Right atrium auricular region (tissue), 2 donors: Measurements from ENCODE around the gene SMYD1. TPM values are rescaled to one million over a fixed set of nuclear protein-coding genes. Genes with fewer than 3 reads are reported as not detected.
A peak's percentile ranks its signal among the peaks of the same experiment; 100 is the strongest.

Source experiments
- DNase-seq: peaks from one replicate; pipeline ENCODE4 v3.0.0-alpha.2; 2019; ENCODE audit warnings: low spot score
- H3K27ac ChIP-seq, 2 donors: fragments of 200-600 bp; sonication (generic); 1 replicate in 1 of 2; 2 replicates in 1 of 2; pipeline ENCODE4 v1.5.1; 2016 to 2019
- H3K27me3 ChIP-seq, 2 donors: fragments of 200-600 bp; sonication (generic); one replicate each; pipeline versions ENCODE4 v1.5.1 to v1.6.0; 2017 to 2019
- H3K36me3 ChIP-seq: fragments of 200-600 bp; sonication (generic); one replicate; pipeline ENCODE4 v1.5.1; 2016
- H3K4me1 ChIP-seq, 2 donors: fragments of 200-600 bp; sonication (generic); one replicate each; pipeline versions ENCODE4 v1.5.1 to v1.6.0; 2017 to 2019
- H3K4me3 ChIP-seq, 2 donors: fragments of 200-600 bp; sonication (generic); 1 replicate in 1 of 2; 2 replicates in 1 of 2; pipeline ENCODE4 v1.5.1; 2017 to 2019; ENCODE audit warnings: mild to moderate bottlenecking in 1 of 2, moderate library complexity in 1 of 2
- H3K9me3 ChIP-seq, 2 donors: fragments of 200-600 bp; sonication (generic); one replicate each; pipeline ENCODE4 v1.5.1; 2019
- total RNA-seq, 2 donors: library from RNA; depleted of rRNA; stranded (reverse); fragments of >200 nt; gene quantifications; one replicate each; pipeline ENCODE4 v1.1.0, GENCODE V29; 2016
- TF ChIP-seq, protein P1 (sequence below), 2 donors: fragments of 200-600 bp; sonication (generic); IDR thresholded peaks; one replicate each; pipeline ENCODE4 v1.5.1; 2019; ENCODE audit warnings: antibody characterized with exemption in 2 of 2

Gene SMYD1
- total RNA-seq, 2 donors from 2014 or later = 74.8 to 179 TPM

DNA sequence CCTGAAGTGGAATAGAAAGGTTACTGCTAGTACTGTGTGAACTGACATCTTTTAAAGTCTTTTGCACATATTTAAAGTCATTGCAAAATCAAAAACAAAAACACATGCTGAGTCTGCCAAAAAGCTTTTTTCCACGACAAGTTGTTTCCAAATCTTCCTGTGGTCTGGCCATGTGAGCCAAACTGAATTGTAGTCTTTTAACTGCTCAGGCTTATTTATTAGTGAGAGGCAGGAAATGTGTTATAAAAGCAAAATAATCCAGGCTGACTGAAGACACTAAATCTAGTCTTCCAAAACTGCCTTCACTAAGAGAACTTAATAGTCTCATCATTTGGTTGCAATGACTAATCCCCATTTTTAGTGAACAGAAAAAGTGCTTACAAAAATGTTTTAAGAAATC, 14.3 kb upstream of the SMYD1 start:
- Histone ChIP-seq H3K27ac (peak overlapping the region; percentile 96 to 97), H3K27me3 (no peaks in the 10 kb centered on the region), H3K9me3 (no peaks in the 10 kb centered on the region), H3K4me1 (peaks cover 0 to 34% of the 10 kb centered on the region in 2 donors), H3K4me3 (no peak overlapping the region), H3K36me3 (no peaks in the 10 kb centered on the region)
- TF ChIP-seq, protein P1, sequence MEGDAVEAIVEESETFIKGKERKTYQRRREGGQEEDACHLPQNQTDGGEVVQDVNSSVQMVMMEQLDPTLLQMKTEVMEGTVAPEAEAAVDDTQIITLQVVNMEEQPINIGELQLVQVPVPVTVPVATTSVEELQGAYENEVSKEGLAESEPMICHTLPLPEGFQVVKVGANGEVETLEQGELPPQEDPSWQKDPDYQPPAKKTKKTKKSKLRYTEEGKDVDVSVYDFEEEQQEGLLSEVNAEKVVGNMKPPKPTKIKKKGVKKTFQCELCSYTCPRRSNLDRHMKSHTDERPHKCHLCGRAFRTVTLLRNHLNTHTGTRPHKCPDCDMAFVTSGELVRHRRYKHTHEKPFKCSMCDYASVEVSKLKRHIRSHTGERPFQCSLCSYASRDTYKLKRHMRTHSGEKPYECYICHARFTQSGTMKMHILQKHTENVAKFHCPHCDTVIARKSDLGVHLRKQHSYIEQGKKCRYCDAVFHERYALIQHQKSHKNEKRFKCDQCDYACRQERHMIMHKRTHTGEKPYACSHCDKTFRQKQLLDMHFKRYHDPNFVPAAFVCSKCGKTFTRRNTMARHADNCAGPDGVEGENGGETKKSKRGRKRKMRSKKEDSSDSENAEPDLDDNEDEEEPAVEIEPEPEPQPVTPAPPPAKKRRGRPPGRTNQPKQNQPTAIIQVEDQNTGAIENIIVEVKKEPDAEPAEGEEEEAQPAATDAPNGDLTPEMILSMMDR (IDR thresholded peaks at IDR 0.05) = no peak
- DNase-seq = no peak

DNA sequence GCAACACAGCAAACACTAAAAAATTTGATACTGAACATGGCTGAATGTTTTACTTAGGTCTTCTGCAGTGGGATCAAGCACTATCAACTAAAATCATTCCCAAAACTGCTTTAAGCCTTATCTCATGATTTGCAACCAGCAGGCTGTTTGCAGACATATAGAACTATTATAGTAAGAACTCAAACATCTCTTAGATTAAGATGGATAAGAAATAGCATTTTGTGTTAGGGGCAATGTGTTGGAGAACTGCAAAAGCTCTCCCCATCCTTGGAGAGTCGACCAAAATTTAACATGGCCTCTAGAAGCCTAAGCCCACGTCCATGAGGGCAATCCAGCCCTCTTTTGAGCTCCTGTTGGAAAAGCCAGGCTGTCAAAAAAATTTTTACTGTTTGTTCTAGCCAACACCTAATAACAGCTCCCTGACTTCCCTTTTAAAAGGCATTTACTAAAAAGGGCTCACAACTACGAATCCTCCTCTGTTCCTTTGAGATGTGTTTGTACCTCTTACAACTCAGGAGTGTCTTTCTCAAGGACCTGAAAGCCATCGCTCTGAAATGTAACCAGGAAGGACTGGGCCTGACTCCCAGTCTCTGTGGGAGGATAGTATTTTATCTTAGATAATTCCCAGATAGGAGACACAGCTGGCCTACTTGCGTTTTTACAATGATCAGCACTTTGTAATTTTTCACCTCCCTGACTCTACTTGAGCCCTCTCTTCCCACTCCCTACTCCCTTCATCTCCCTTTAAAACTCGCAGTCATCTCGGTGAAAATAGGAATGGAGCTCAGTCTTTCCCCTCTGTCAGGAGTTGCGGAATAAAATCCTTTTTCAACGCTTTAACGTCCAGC, 13.5 kb upstream of the SMYD1 start:
- DNase-seq = no peak
- H3K9me3 ChIP-seq = no peaks in the 10 kb centered on the region
- peaks cover 0 to 29% of the 10 kb centered on the region in 2 donors for H3K4me1 ChIP-seq
- no peaks in the 10 kb centered on the region for H3K36me3 ChIP-seq
- H3K27me3 ChIP-seq = no peaks in the 10 kb centered on the region
- peak overlapping the region; percentile 96 to 97 for H3K27ac ChIP-seq
- peak overlapping the region; percentile 73 to 88 for H3K4me3 ChIP-seq
- TF ChIP-seq, protein P1 (IDR thresholded peaks at IDR 0.05) = no peak

DNA sequence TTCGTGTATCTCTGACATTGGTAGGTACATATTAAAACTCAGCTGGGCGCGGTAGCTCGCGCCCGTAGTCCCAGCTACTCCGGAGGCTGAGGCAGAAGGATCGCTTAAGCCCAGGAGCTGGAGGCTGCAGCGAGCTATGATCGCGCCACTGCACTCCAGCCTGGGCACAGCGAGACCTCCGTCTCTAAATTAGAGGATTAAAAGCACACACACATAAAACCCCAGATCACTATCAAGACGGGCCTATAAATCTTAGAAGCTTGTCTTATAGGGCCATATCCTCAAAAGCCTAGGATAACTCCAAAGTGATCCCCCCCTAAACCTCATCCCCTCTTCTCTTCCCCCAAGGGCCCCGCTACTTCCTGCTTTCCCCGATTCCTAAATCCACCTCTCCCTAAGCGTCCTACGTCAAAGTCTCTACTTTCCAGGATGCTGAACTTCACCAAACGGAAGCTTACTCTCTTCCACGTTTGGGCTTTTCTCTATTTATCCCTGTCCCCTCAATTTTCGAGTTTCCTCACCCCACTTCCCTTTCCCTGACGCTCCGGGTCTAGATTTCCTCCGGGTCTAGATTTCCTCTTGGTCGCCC, 12.7 kb upstream of the SMYD1 start:
- H3K4me1 ChIP-seq = peaks cover 0 to 29% of the 10 kb centered on the region in 2 donors
- no peaks in the 10 kb centered on the region for H3K27me3 ChIP-seq
- no peak for DNase-seq
- H3K9me3 ChIP-seq = no peaks in the 10 kb centered on the region
- H3K4me3 ChIP-seq = peak overlapping the region; percentile 73 to 88
- H3K27ac ChIP-seq = peak overlapping the region; percentile 96 to 97
- H3K36me3 ChIP-seq = no peaks in the 10 kb centered on the region
- TF ChIP-seq, protein P1 (IDR thresholded peaks at IDR 0.05) = no peak

DNA sequence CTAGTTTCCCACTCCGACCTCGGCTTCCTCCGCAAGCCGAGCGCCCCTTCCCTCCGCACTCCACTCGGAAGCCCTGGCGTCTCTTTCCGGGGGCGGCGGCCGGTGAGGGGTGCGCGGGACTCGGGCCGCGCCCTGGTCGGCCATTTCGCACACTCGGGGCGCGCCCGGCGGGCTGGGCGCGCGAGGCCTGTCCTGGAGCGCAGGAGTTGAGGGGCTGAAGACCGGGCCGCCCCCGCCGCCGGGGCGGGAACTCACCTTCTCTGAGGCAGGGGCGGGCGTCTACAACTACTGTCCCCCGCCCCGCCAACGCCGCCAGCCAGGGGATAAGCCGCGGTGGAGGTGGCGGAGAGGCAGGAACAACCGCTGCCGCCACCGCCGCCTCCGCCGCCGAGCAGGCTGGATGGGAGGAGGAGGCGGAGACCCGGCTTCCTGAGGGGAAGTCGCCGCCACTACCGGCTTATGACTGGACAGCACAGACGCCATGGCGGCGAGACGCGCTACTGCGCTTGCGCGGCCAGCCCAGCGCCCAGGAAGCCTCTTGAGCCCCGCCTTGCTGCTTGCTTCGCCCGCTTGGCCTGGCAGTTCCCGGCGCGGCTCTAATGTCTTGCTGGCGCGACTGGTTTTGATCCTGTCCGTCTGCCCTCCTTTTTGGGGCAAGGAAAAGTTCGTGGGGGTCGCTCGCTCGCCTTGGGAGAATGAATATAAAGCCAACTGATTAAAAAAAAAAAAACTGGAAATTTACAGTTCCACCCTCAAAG, 12.1 kb upstream of the SMYD1 start, which contains the start of gene KRCC1:
TSS of gene KRCC1 (minus strand) at position 413 of the 758 bp plus-strand sequence. CDS start 27,220 bp downstream, outside the sequence.
- peak; percentile 93 for DNase-seq
- H3K27ac ChIP-seq = peak within 1 kb of the TSS; percentile 96 to 97
- H3K4me1 ChIP-seq = peaks cover 0 to 29% of the 10 kb centered on the region in 2 donors
- H3K27me3 ChIP-seq = no peaks in the 10 kb centered on the region
- TF ChIP-seq, protein P1 (IDR thresholded peaks at IDR 0.05) = peak in 1 of 2 donors; percentile 34
- H3K36me3 ChIP-seq = no peaks in the 10 kb centered on the region
- no peaks in the 10 kb centered on the region for H3K9me3 ChIP-seq
- H3K4me3 ChIP-seq = peak within 1 kb of the TSS; percentile 73 to 88

GRCh38 chr2:88057437-88057844, 10.2 kb upstream of the SMYD1 start:
- H3K27ac ChIP-seq = no peak overlapping the region
- H3K4me1 ChIP-seq = peaks cover 0 to 29% of the 10 kb centered on the region in 2 donors
- no peaks in the 10 kb centered on the region for H3K27me3 ChIP-seq
- H3K4me3 ChIP-seq = no peak overlapping the region
- no peaks in the 10 kb centered on the region for H3K36me3 ChIP-seq
- no peak for DNase-seq
- TF ChIP-seq, protein P1 (IDR thresholded peaks at IDR 0.05) = no peak
- H3K9me3 ChIP-seq = no peaks in the 10 kb centered on the region
